Measurements from ENCODE around the gene ATXN1. TPM values are rescaled to one million over a fixed set of nuclear protein-coding genes. Genes with fewer than 3 reads are reported as not detected.

The ATXN1 gene
- polyA plus RNA-seq (2011; rRNA removed) (8.3 and 10.5 TPM in 2 replicates), polyA plus RNA-seq (2017; fragmentation: RNase III; extraction: RNeasy Plus Mini Kit Qiagen cat#74134 plus additional on column Dnase treatment) (2.2 to 3.1 TPM (median 2.9 TPM) in 3 replicates), polyA minus RNA-seq (2011; rRNA and poly(A)+ RNA removed) (22.8 and 27.3 TPM in 2 replicates)
- polyA plus RNA-seq (2012; cell fraction: cytosol; rRNA removed) = 1.9 and 3.4 TPM in 2 replicates
- 4.3 and 4.5 TPM in 2 replicates for polyA plus RNA-seq (2012; cell fraction: nucleus; rRNA removed)

DNA sequence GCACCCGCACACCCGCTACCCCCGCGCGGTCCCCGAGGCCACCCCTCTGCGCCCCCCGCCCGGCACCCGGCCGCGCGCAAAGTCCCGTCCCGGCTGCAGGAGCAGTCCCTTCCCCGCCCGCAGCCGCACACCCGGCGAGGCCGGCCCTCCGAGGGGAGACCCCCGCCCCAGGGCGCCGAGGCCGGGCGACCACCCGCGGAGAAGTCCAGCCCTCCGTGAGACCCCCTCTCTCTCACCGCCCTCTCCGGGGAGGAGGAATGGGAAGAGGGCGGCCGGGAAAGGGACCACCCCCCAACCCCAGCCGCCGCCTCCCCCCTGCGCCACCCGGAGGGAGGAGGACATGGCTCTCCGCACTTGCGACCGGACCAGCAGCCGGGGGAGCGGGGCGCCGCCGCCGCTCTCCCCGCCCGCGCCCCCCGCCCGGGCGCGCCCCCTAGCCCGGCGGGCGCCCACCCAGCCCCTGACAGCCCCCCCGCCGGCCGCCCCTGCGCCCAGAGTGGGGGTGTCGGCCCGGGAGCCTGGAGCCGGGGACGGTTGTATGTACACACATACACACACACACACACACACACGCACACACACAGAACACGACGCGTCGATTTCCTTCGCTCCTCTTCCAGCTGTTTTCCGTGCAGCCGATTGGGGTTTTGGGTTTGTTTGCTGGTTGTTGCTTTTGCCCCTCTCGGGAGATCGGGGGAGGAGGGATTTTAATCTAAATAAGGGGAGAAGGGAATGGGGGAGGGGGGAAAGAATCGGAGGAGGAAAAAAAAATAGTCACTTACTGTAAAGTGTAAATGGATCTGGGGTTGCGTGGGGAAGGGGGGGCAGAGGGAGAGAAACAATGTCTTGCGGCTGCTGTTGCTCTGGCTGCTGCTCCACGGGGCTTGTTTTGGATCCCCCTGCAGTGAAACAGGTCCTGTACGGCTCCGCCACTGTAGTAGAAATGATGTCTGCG lies at the start of gene ATXN1:
TSS of gene ATXN1 (minus strand) at position 945 of the 955 bp plus-strand sequence.
- TF ChIP-seq PHF8 (IDR thresholded peaks at IDR 0.05; ENCODE audit: borderline replicate concordance, low read depth) (0 out of 2 replicates have a peak, but pooled peaks have one; percentile 2), BHLHE40 (IDR thresholded peaks at IDR 0.05; ENCODE audit: low read depth, low read length) (no peak)
- TF ChIP-seq, protein P1, sequence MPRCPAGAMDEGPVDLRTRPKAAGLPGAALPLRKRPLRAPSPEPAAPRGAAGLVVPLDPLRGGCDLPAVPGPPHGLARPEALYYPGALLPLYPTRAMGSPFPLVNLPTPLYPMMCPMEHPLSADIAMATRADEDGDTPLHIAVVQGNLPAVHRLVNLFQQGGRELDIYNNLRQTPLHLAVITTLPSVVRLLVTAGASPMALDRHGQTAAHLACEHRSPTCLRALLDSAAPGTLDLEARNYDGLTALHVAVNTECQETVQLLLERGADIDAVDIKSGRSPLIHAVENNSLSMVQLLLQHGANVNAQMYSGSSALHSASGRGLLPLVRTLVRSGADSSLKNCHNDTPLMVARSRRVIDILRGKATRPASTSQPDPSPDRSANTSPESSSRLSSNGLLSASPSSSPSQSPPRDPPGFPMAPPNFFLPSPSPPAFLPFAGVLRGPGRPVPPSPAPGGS (IDR thresholded peaks at IDR 0.05) = no peak
- TF ChIP-seq, protein P2, sequence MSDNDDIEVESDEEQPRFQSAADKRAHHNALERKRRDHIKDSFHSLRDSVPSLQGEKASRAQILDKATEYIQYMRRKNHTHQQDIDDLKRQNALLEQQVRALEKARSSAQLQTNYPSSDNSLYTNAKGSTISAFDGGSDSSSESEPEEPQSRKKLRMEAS (IDR thresholded peaks at IDR 0.05) = 0 out of 2 replicates have a peak, but pooled peaks have one; percentile 15
- Histone ChIP-seq H3K4me3 (peak within 1 kb of the TSS; percentile 95), H3K4me2 (peak within 1 kb of the TSS; percentile 93), H3K9me3 (no peaks in the 10 kb centered on the region), H3K4me1 (peaks cover 59% of the 10 kb centered on the region), H3K27ac (peak within 1 kb of the TSS; percentile 95 to 100)
- peak in 1 of 2 experiments; percentile 9; a peak in 5 of 6 replicates for ATAC-seq
- DNase-seq (ENCODE audit: low read depth in 1 of 2, low spot score in 1 of 2) = peak; percentile 18 to 61
- ChIA-PET POLR2A (interaction anchor here (0.6 to 2.0 kb wide), 11 partner anchors 10 to 247 kb away, joined by 3 to 10 read pairs (median 5); no protein-coding TSS in a partner anchor), CTCF (interaction anchor here (1.0 to 4.5 kb wide), 20 partner anchors 10 to 350 kb away, joined by 3 to 33 read pairs (median 6); no protein-coding TSS in a partner anchor)
- WGBS (ENCODE audit: missing lambda C conversion rate) = 1% methylated on average over 16 of the region's 82 CpGs
- FAIRE-seq = no peak

DNA sequence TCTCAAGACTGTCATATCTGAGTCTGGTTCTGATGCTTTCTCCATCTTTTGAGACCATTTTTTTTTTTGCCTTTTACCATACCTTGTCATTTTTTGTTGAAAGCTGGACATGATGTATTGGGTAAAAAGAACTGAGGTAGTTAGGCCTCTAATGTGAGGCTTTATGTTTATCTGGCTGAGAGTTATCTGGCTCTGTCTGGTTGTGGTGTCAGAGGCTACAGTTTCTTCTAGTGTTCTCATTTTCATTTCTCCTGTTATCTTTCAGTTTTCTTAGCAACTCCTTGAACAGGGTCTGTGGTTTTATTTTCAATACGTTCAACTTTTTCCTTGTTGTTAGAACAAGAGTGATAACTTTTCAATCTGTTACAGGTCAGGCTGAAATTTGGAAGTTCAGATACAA lies 49.2 kb upstream of the ATXN1 start:
- no peak overlapping the region for H3K4me3 ChIP-seq
- H3K4me2 ChIP-seq = no peak overlapping the region
- WGBS (ENCODE audit: missing lambda C conversion rate) = 82% methylated on average over 1 of the region's 1 CpG
- CTCF ChIA-PET = interaction anchor here (0.7 kb wide), 2 partner anchors 26 to 41 kb away, joined by 3 read pairs; no protein-coding TSS in a partner anchor
- DNase-seq (ENCODE audit: low read depth in 1 of 2, low spot score in 1 of 2) (no peak), ATAC-seq (no peak), FAIRE-seq (no peak)
- TF ChIP-seq POLR2A (IDR thresholded peaks at IDR 0.05; ENCODE audit: low read length) (no peak), FOXS1 (CRISPR knock-in tag; IDR thresholded peaks at IDR 0.05) (no peak), CHD2 (IDR thresholded peaks at IDR 0.05; ENCODE audit: low read length, partially characterized antibody) (no peak)
- TF ChIP-seq, protein P3, sequence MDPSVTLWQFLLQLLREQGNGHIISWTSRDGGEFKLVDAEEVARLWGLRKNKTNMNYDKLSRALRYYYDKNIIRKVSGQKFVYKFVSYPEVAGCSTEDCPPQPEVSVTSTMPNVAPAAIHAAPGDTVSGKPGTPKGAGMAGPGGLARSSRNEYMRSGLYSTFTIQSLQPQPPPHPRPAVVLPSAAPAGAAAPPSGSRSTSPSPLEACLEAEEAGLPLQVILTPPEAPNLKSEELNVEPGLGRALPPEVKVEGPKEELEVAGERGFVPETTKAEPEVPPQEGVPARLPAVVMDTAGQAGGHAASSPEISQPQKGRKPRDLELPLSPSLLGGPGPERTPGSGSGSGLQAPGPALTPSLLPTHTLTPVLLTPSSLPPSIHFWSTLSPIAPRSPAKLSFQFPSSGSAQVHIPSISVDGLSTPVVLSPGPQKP (IDR thresholded peaks at IDR 0.05; ENCODE audit: low read depth, low read length) = no peak
- TF ChIP-seq, protein P4, sequence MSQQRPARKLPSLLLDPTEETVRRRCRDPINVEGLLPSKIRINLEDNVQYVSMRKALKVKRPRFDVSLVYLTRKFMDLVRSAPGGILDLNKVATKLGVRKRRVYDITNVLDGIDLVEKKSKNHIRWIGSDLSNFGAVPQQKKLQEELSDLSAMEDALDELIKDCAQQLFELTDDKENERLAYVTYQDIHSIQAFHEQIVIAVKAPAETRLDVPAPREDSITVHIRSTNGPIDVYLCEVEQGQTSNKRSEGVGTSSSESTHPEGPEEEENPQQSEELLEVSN (IDR thresholded peaks at IDR 0.05; ENCODE audit: borderline replicate concordance, low read depth) = no peak
- H3K27ac ChIP-seq = no peak overlapping the region
- POLR2A ChIA-PET = no interaction called here
- H3K9me3 ChIP-seq = 0 out of 3 replicates have a peak, but pooled peaks cover 5% of the 10 kb centered on the region
- H3K4me1 ChIP-seq = peaks cover 6% of the 10 kb centered on the region

DNA sequence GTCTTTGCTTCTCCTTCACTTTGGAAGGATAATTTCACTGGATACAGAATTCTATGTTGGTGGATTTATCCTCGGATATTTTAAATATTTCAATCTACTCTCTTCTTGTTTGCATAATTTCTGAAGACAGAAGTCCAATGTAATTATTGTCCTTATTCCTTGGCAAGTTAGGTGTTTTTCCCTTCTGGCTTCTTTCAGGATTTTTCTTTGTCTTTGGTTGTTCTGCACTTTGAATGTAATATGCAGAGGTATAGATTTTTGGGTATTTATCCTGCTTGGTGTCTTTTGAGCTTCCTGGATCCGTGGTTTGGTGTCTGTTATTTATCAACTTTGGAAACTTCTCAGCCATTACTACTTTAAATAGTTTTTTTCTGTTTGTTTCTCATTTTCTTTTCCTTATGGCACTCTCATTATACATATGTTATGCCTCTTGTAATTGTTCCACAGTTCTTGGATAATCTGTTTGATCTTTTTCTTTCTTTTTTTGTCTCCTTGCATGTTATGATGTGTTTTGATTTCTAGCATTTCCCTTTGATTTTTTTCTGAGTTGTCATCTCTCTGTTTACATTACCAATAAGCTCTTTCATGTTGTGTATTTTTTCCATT lies 48.6 kb upstream of the ATXN1 start:
- H3K27ac ChIP-seq = no peak overlapping the region
- no peak overlapping the region for H3K4me3 ChIP-seq
- DNase-seq (ENCODE audit: low read depth in 1 of 2, low spot score in 1 of 2) (no peak), FAIRE-seq (no peak), ATAC-seq (no peak)
- peaks cover 12% of the 10 kb centered on the region for H3K4me1 ChIP-seq
- ChIA-PET CTCF (interaction anchor here (0.7 kb wide), 2 partner anchors 26 to 40 kb away, joined by 3 read pairs; no protein-coding TSS in a partner anchor), POLR2A (no interaction called here)
- no peak overlapping the region for H3K4me2 ChIP-seq
- 28% methylated on average over 2 of the region's 2 CpGs for WGBS (ENCODE audit: missing lambda C conversion rate)
- H3K9me3 ChIP-seq = 0 out of 3 replicates have a peak, but pooled peaks cover 5% of the 10 kb centered on the region
- TF ChIP-seq, protein P2 (IDR thresholded peaks at IDR 0.05) = no peak
- no peak for TF ChIP-seq TP53 (CRISPR knock-in tag; IDR thresholded peaks at IDR 0.05)
- no peak for TF ChIP-seq ESRRA (IDR thresholded peaks at IDR 0.05; ENCODE audit: borderline replicate concordance, low read length)
- TF ChIP-seq RCOR1 (IDR thresholded peaks at IDR 0.05; ENCODE audit: low read depth, low read length) = no peak
- TF ChIP-seq ZNF302 (CRISPR knock-in tag; IDR thresholded peaks at IDR 0.05) = no peak
- TF ChIP-seq EP300 (IDR thresholded peaks at IDR 0.05) = no peak
- no peak for TF ChIP-seq SMC3 (IDR thresholded peaks at IDR 0.05)
- TF ChIP-seq POLR2AphosphoS2 (conservative IDR thresholded peaks at IDR 0.05; ENCODE audit: low read length) = no peak
- no peak for TF ChIP-seq KDM5A (IDR thresholded peaks at IDR 0.05)
- TF ChIP-seq, protein P5, sequence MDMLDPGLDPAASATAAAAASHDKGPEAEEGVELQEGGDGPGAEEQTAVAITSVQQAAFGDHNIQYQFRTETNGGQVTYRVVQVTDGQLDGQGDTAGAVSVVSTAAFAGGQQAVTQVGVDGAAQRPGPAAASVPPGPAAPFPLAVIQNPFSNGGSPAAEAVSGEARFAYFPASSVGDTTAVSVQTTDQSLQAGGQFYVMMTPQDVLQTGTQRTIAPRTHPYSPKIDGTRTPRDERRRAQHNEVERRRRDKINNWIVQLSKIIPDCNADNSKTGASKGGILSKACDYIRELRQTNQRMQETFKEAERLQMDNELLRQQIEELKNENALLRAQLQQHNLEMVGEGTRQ (IDR thresholded peaks at IDR 0.05) = no peak
- TF ChIP-seq ZSCAN20 (CRISPR knock-in tag; IDR thresholded peaks at IDR 0.05) = no peak
- no peak for TF ChIP-seq CEBPB (IDR thresholded peaks at IDR 0.05)
- TF ChIP-seq, protein P6, sequence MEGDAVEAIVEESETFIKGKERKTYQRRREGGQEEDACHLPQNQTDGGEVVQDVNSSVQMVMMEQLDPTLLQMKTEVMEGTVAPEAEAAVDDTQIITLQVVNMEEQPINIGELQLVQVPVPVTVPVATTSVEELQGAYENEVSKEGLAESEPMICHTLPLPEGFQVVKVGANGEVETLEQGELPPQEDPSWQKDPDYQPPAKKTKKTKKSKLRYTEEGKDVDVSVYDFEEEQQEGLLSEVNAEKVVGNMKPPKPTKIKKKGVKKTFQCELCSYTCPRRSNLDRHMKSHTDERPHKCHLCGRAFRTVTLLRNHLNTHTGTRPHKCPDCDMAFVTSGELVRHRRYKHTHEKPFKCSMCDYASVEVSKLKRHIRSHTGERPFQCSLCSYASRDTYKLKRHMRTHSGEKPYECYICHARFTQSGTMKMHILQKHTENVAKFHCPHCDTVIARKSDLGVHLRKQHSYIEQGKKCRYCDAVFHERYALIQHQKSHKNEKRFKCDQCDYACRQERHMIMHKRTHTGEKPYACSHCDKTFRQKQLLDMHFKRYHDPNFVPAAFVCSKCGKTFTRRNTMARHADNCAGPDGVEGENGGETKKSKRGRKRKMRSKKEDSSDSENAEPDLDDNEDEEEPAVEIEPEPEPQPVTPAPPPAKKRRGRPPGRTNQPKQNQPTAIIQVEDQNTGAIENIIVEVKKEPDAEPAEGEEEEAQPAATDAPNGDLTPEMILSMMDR (IDR thresholded peaks at IDR 0.05) = no peak
- TF ChIP-seq EHF (CRISPR knock-in tag; IDR thresholded peaks at IDR 0.05) = no peak
- TF ChIP-seq HEYL (CRISPR knock-in tag; IDR thresholded peaks at IDR 0.05) = no peak
- TF ChIP-seq HOXA7 (CRISPR knock-in tag; IDR thresholded peaks at IDR 0.05) = no peak
